OCI-LY3 (cell line): ENCODE measurements around the gene GALR3.

Source experiments
- EZH2phosphoT487 ChIP-seq: fragments of 200-600 bp; shearing (Covaris generic); IDR thresholded peaks from 2 replicates; pipeline ENCODE4 v1.6.1; 2018; ENCODE audit warnings: antibody characterized with exemption, mixed run types, low read depth
- TF ChIP-seq, protein P1 (sequence below): fragments of 200-600, 300-600 bp; sonication (generic); IDR thresholded peaks from 2 replicates; pipeline ENCODE4 v1.5.1; 2014; ENCODE audit warnings: antibody characterized with exemption, low read length, low read depth

DNA sequence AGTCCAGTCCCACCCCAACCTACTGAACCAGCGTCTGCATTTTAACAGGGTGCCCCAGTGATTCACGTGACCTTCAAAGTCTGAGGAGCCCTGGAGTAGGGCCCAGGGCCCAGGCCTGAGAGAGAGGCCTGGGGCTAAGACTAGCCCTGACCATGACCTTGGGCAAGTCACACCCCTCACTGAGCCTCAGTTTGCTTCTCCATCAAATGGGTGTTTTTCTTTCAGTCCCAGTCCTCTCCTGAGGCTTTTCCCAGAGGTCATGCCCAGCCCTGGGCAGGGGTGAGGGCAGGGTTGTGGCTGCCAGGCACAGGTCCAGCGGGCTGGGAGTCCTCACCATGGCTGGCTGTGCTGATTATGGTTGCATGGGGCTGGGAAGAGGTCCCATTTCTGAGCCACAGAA is 48.5 kb upstream of the GALR3 start:
- TF ChIP-seq, protein P1, sequence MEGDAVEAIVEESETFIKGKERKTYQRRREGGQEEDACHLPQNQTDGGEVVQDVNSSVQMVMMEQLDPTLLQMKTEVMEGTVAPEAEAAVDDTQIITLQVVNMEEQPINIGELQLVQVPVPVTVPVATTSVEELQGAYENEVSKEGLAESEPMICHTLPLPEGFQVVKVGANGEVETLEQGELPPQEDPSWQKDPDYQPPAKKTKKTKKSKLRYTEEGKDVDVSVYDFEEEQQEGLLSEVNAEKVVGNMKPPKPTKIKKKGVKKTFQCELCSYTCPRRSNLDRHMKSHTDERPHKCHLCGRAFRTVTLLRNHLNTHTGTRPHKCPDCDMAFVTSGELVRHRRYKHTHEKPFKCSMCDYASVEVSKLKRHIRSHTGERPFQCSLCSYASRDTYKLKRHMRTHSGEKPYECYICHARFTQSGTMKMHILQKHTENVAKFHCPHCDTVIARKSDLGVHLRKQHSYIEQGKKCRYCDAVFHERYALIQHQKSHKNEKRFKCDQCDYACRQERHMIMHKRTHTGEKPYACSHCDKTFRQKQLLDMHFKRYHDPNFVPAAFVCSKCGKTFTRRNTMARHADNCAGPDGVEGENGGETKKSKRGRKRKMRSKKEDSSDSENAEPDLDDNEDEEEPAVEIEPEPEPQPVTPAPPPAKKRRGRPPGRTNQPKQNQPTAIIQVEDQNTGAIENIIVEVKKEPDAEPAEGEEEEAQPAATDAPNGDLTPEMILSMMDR: no peak
- TF ChIP-seq EZH2phosphoT487: no peak
